Natural killer cell (primary cell): ENCODE results near the gene NTM. TPM values are rescaled to one million over a fixed set of nuclear protein-coding genes. Genes with fewer than 3 reads are reported as not detected.

ENCODE experiments used
- ATAC-seq, 3 donors: fragments of 150-1000 bp in 2 of 3; fragments of 200-7000 bp in 1 of 3; cut with Tn5 transposase; 1 replicate in 1 of 3; 2 replicates in 2 of 3; pipeline ENCODE4 v1.10.0; 2021; ENCODE audit warnings: mild to moderate bottlenecking in 2 of 3, moderate library complexity in 2 of 3
- DNase-seq, 2 donors: peaks; one replicate each; pipeline versions ENCODE4 v3.0.0 to v3.0.0-alpha.2; 2013 to 2021; ENCODE audit warnings: mixed read lengths in 1 of 2
- H3K27ac ChIP-seq: one replicate; pipeline ENCODE4 v1.5.1; 2013; ENCODE audit warnings: mild to moderate bottlenecking, low read length
- H3K27me3 ChIP-seq: one replicate; pipeline ENCODE4 v1.6.1; 2013; ENCODE audit warnings: low read length; ENCODE audit not compliant: control insufficient read depth, insufficient read depth
- H3K36me3 ChIP-seq: one replicate; pipeline ENCODE4 v1.6.1; 2013; ENCODE audit warnings: low read length; ENCODE audit not compliant: control insufficient read depth, insufficient read depth
- H3K4me1 ChIP-seq: one replicate; pipeline ENCODE4 v1.6.1; 2013; ENCODE audit warnings: low read length; ENCODE audit not compliant: control insufficient read depth, insufficient read depth
- H3K4me3 ChIP-seq: one replicate; pipeline ENCODE4 v1.5.1; 2013; ENCODE audit warnings: low read length
- H3K9me3 ChIP-seq: one replicate; pipeline ENCODE4 v1.6.1; 2013; ENCODE audit warnings: low read length; ENCODE audit not compliant: control insufficient read depth, insufficient read depth
- H3K27ac Mint-ChIP-seq, 2 donors: one replicate each; pipeline ENCODE4 v1.8.0; 2022; ENCODE audit warnings: mild to moderate bottlenecking in 2 of 2, mixed read lengths in 2 of 2, moderate library complexity in 1 of 2
- H3K27me3 Mint-ChIP-seq, 2 donors: one replicate each; pipeline ENCODE4 v1.8.0; 2022; ENCODE audit warnings: low read depth in 2 of 2, mixed read lengths in 2 of 2
- H3K36me3 Mint-ChIP-seq: one replicate; pipeline ENCODE4 v1.8.0; 2022; ENCODE audit warnings: mixed read lengths
- H3K4me1 Mint-ChIP-seq, 2 donors: one replicate each; pipeline ENCODE4 v1.8.0; 2022; ENCODE audit warnings: mixed read lengths in 2 of 2
- H3K4me3 Mint-ChIP-seq: one replicate; pipeline ENCODE4 v1.8.0; 2022; ENCODE audit warnings: mild to moderate bottlenecking, moderate library complexity, mixed read lengths
- H3K9me3 Mint-ChIP-seq, 2 donors: one replicate each; pipeline ENCODE4 v1.8.0; 2022; ENCODE audit warnings: mixed read lengths in 2 of 2
- CTCF ChIP-seq: fragments of 200-600 bp; IDR thresholded peaks from one replicate; pipeline ENCODE4 v1.8.0; 2022; ENCODE audit warnings: antibody characterized with exemption
- WGBS: methylation state at CpG from one replicate; pipeline ENCODE4 v1.1.7; 2013; ENCODE audit warnings: missing lambda C conversion rate; ENCODE audit not compliant: insufficient coverage; 5-methylcytosine and 5-hydroxymethylcytosine counted together
- intact Hi-C: fragments of 100-400 bp; cut with micrococcal nuclease; formaldehyde crosslinking; loops from one replicate; pipeline ENCODE4 v1.14.2; 2022
- total RNA-seq, 4 donors: library from RNA; stranded (reverse); fragments of 120-200 nt in 1 of 4; gene quantifications; one replicate each; pipeline versions ENCODE4 v1.2.3 to v1.2.4, GENCODE V29; 2013 to 2022

The NTM gene
- total RNA-seq, 3 donors from 2014 or later (not counting 1 experiment from before 2014, with no cell fraction given) = not detected

- Histone ChIP-seq H3K36me3 (no peaks in the 10 kb centered on the region), H3K27me3 (no peaks in the 10 kb centered on the region), H3K4me1 (no peaks in the 10 kb centered on the region), H3K9me3 (no peaks in the 10 kb centered on the region), H3K27ac (no peak overlapping the region), H3K4me3 (no peak overlapping the region)
- H3K4me3 Mint-ChIP-seq = no peak overlapping the region
- TF ChIP-seq CTCF = no peak
- intact Hi-C loops = no loop called here
- no peak overlapping the region for H3K27ac Mint-ChIP-seq
- WGBS = 92% methylated on average over 4 of the region's 4 CpGs
- no peaks in the 10 kb centered on the region for H3K36me3 Mint-ChIP-seq
- no peaks in the 10 kb centered on the region for H3K4me1 Mint-ChIP-seq
- no peaks in the 10 kb centered on the region for H3K27me3 Mint-ChIP-seq
- ATAC-seq = no peak
- no peak for DNase-seq
- peaks cover 14 to 15% of the 10 kb centered on the region in 2 donors for H3K9me3 Mint-ChIP-seq
Measured at GRCh38 chr11:132187814-132188213, 817.4 kb downstream of the NTM start.

- H3K9me3 Mint-ChIP-seq = peaks cover 11 to 21% of the 10 kb centered on the region in 2 donors
- no peak overlapping the region for H3K27ac Mint-ChIP-seq
- no peaks in the 10 kb centered on the region for H3K36me3 Mint-ChIP-seq
- 89% methylated on average over 1 of the region's 1 CpG for WGBS
- H3K4me1 Mint-ChIP-seq = no peaks in the 10 kb centered on the region
- DNase-seq = no peak
- TF ChIP-seq CTCF = no peak
- ATAC-seq = no peak
- no peak overlapping the region for H3K4me3 ChIP-seq
- no peaks in the 10 kb centered on the region for H3K4me1 ChIP-seq
- no peak overlapping the region for H3K27ac ChIP-seq
- H3K9me3 ChIP-seq = no peaks in the 10 kb centered on the region
- H3K27me3 Mint-ChIP-seq = no peaks in the 10 kb centered on the region
- no peaks in the 10 kb centered on the region for H3K27me3 ChIP-seq
- H3K36me3 ChIP-seq = no peaks in the 10 kb centered on the region
- H3K4me3 Mint-ChIP-seq = no peak overlapping the region
- intact Hi-C loops = no loop called here
Measured at GRCh38 chr11:132196928-132197327, 826.5 kb downstream of the NTM start.

GRCh38 chr11:132200353-132200936 lies 830.0 kb downstream of the NTM start:
- Mint-ChIP-seq H3K9me3 (peaks cover 8 to 18% of the 10 kb centered on the region in 2 donors), H3K4me3 (no peak overlapping the region), H3K27ac (no peak overlapping the region), H3K4me1 (no peaks in the 10 kb centered on the region), H3K36me3 (no peaks in the 10 kb centered on the region), H3K27me3 (no peaks in the 10 kb centered on the region)
- H3K27me3 ChIP-seq = no peaks in the 10 kb centered on the region
- no peak for TF ChIP-seq CTCF
- WGBS = 85% methylated on average over 6 of the region's 6 CpGs
- no peaks in the 10 kb centered on the region for H3K36me3 ChIP-seq
- intact Hi-C loops = no loop called here
- H3K4me1 ChIP-seq = no peaks in the 10 kb centered on the region
- ATAC-seq (no peak), DNase-seq (no peak)
- no peaks in the 10 kb centered on the region for H3K9me3 ChIP-seq
- no peak overlapping the region for H3K27ac ChIP-seq
- no peak overlapping the region for H3K4me3 ChIP-seq

GRCh38 chr11:132202621-132203020 lies 832.2 kb downstream of the NTM start:
- no peaks in the 10 kb centered on the region for H3K4me1 ChIP-seq
- H3K36me3 ChIP-seq = no peaks in the 10 kb centered on the region
- no peaks in the 10 kb centered on the region for H3K27me3 Mint-ChIP-seq
- no peaks in the 10 kb centered on the region for H3K4me1 Mint-ChIP-seq
- H3K36me3 Mint-ChIP-seq = no peaks in the 10 kb centered on the region
- H3K27ac ChIP-seq = no peak overlapping the region
- no peak overlapping the region for H3K4me3 ChIP-seq
- no peaks in the 10 kb centered on the region for H3K27me3 ChIP-seq
- WGBS = 72% methylated on average over 3 of the region's 3 CpGs
- intact Hi-C loops = no loop called here
- TF ChIP-seq CTCF = no peak
- no peaks in the 10 kb centered on the region for H3K9me3 ChIP-seq
- ATAC-seq (no peak), DNase-seq (no peak)
- no peak overlapping the region for H3K4me3 Mint-ChIP-seq
- H3K9me3 Mint-ChIP-seq = peaks cover 6 to 10% of the 10 kb centered on the region in 2 donors
- H3K27ac Mint-ChIP-seq = no peak overlapping the region
